Measurements from ENCODE around the gene BPTF. TPM values are rescaled to one million over a fixed set of nuclear protein-coding genes. Genes with fewer than 3 reads are reported as not detected.
"Not testable (repeated sequence)": the region's sequence is repeated elsewhere in the genome, so short reads cannot be mapped to it uniquely, and the experiment has no call there.

BPTF gene
- total and polyA plus RNA-seq, 2 of the 13 experiments (the other 11 are each of a cell fraction or from before 2014, with no cell fraction given) = 43.5 to 66.1 TPM

- Histone ChIP-seq H3K79me2 (ENCODE audit: insufficient read depth, low read length) (peaks cover 89% of the 10 kb centered on the region), H3K36me3 (replicated peaks in 1 of 2; ENCODE audit: control insufficient read depth in 1 of 2, insufficient read depth in 2 of 2, low read length in 2 of 2) (peaks cover 3 to 10% of the 10 kb centered on the region in 2 experiments), H4K20me1 (ENCODE audit: insufficient read depth, low read length) (peaks cover 22% of the 10 kb centered on the region), H3K4me1 (ENCODE audit: insufficient read depth, low read length) (peaks cover 23% of the 10 kb centered on the region)
- H3K27ac ChIP-seq (ENCODE audit: extremely low read length, insufficient read depth, low read length); POLR2A ChIA-PET; FAIRE-seq; CTCF ChIA-PET (ENCODE audit: low intra/inter-chr PET ratio, low total read pairs); H3K9me3 ChIP-seq (ENCODE audit: low read length); H2AFZ ChIP-seq (ENCODE audit: low read length); BruUV-seq (replicated peaks); H3K4me3 ChIP-seq (replicated peaks in 1 of 3; ENCODE audit: insufficient read depth in 1 of 3, low read depth in 2 of 3, low read length in 3 of 3); intact Hi-C loops (cut with micrococcal nuclease; ENCODE audit: unreplicated experiment); H3K9ac ChIP-seq (ENCODE audit: insufficient read depth, low read depth, low read length); in situ Hi-C loops (cut with HindIII; ENCODE audit: extremely low pct_ligation_motif_present, low pct_unique_long_range_greater_than_20kb); DNase-seq (ENCODE audit: low spot score); H3K4me2 ChIP-seq (ENCODE audit: low read depth, low read length); H3K27me3 ChIP-seq (ENCODE audit: control insufficient read depth in 1 of 2, insufficient read depth in 2 of 2, low read length in 2 of 2); ATAC-seq: not testable (repeated sequence)
- 98% methylated on average over 3 of the region's 3 CpGs for WGBS (ENCODE audit: low lambda C conversion rate)
Measured at GRCh38 chr17:67848846-67849245, 23.5 kb downstream of the BPTF start.

GRCh38 chr17:67850991-67851631 is 25.8 kb downstream of the BPTF start:
- Histone ChIP-seq H3K9ac (ENCODE audit: insufficient read depth, low read depth, low read length) (no peak overlapping the region), H3K79me2 (ENCODE audit: insufficient read depth, low read length) (peaks cover 94% of the 10 kb centered on the region), H3K9me3 (ENCODE audit: low read length) (peaks cover 9% of the 10 kb centered on the region; the same call in 1 of the 2 replicates), H4K20me1 (ENCODE audit: insufficient read depth, low read length) (peaks cover 20% of the 10 kb centered on the region), H3K36me3 (replicated peaks in 1 of 2; ENCODE audit: control insufficient read depth in 1 of 2, insufficient read depth in 2 of 2, low read length in 2 of 2) (peaks cover 12 to 30% of the 10 kb centered on the region in 2 experiments), H3K4me2 (ENCODE audit: low read depth, low read length) (no peak overlapping the region), H2AFZ (ENCODE audit: low read length) (no peak overlapping the region), H3K27ac (ENCODE audit: extremely low read length, insufficient read depth, low read length) (no peak overlapping the region), H3K4me1 (ENCODE audit: insufficient read depth, low read length) (peaks cover 23% of the 10 kb centered on the region), H3K27me3 (ENCODE audit: control insufficient read depth in 1 of 2, insufficient read depth in 2 of 2, low read length in 2 of 2) (no peaks in the 10 kb centered on the region), H3K4me3 (replicated peaks in 1 of 3; ENCODE audit: insufficient read depth in 1 of 3, low read depth in 2 of 3, low read length in 3 of 3) (no peak overlapping the region)
- DNase-seq (ENCODE audit: low spot score) (no peak), FAIRE-seq (no peak), ATAC-seq (no peak)
- in situ Hi-C loops (cut with HindIII; ENCODE audit: extremely low pct_ligation_motif_present, low pct_unique_long_range_greater_than_20kb) (no loop called here), intact Hi-C loops (cut with micrococcal nuclease; ENCODE audit: unreplicated experiment) (no loop called here)
- ChIA-PET CTCF (ENCODE audit: low intra/inter-chr PET ratio, low total read pairs) (no interaction called here), POLR2A (no interaction called here)
- no TSS peak for BruUV-seq (replicated peaks)
- 86% methylated on average over 8 of the region's 8 CpGs for WGBS (ENCODE audit: low lambda C conversion rate)
- TF ChIP-seq IRF2 (CRISPR knock-in tag; IDR thresholded peaks at IDR 0.05) = no peak
- TF ChIP-seq ZNF75D (CRISPR knock-in tag; IDR thresholded peaks at IDR 0.05; ENCODE audit: borderline replicate concordance) = no peak
- no peak for TF ChIP-seq TOE1 (CRISPR knock-in tag; IDR thresholded peaks at IDR 0.05)
- TF ChIP-seq ZFP41 (CRISPR knock-in tag; IDR thresholded peaks at IDR 0.05; ENCODE audit: borderline replicate concordance) = no peak
- TF ChIP-seq ZNF350 (CRISPR knock-in tag; IDR thresholded peaks at IDR 0.05; ENCODE audit: borderline replicate concordance, low read depth) = no peak
- no peak for TF ChIP-seq IKZF4 (CRISPR knock-in tag; IDR thresholded peaks at IDR 0.05; ENCODE audit: borderline replicate concordance, low read depth, not compliant biosample characterization)
- no peak for TF ChIP-seq ZNF362 (CRISPR knock-in tag; IDR thresholded peaks at IDR 0.05; ENCODE audit: borderline replicate concordance)
- TF ChIP-seq ELF3 (CRISPR knock-in tag; IDR thresholded peaks at IDR 0.05) = no peak
- TF ChIP-seq KMT2A (CRISPR knock-in tag; IDR thresholded peaks at IDR 0.05) = no peak
- TF ChIP-seq ZKSCAN1 (IDR thresholded peaks at IDR 0.05; ENCODE audit: low read length) = no peak
- no peak for TF ChIP-seq ZNF274 (CRISPR knock-in tag; IDR thresholded peaks at IDR 0.05)
- TF ChIP-seq ISX (CRISPR knock-in tag; conservative IDR thresholded peaks at IDR 0.05) = no peak
- TF ChIP-seq MAF1 (CRISPR knock-in tag; IDR thresholded peaks at IDR 0.05; ENCODE audit: borderline replicate concordance) = no peak
- no peak for TF ChIP-seq RNF219 (CRISPR knock-in tag; IDR thresholded peaks at IDR 0.05)
- no peak for TF ChIP-seq SAFB2 (CRISPR knock-in tag; IDR thresholded peaks at IDR 0.05; ENCODE audit: borderline replicate concordance, low read depth)

Measured in HepG2 (cell line).